GM21447 (cell line): Measurements from ENCODE around the gene SGCD.

Experiments
- ATAC-seq: cut with Tn5 transposase; IDR thresholded peaks from one replicate; pipeline ENCODE4 v1.9.1; 2021; ENCODE audit not compliant: unreplicated experiment

The SGCD gene

GRCh38 chr5:156682971-156683370 lies 356.0 kb downstream of the SGCD start:
- ATAC-seq = no peak

DNA sequence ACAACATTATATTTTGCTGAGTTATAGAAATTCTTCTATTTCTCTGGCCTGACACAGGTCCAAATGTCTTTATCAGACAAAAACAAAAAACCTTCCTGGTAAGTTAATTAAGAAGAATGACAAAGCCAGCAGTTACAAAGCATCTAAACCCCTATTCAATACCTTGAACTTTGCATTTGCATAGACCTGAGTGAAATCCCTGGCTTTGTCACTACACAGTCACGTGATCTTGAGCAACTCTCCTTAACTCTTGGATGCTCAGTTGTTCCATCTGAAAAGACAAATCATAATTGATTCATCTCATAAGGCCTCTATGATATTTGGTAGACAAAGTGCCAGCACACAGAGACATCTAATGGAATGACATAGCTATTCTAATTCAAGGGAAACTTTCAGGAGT lies 356.5 kb downstream of the SGCD start:
- ATAC-seq = no peak

DNA sequence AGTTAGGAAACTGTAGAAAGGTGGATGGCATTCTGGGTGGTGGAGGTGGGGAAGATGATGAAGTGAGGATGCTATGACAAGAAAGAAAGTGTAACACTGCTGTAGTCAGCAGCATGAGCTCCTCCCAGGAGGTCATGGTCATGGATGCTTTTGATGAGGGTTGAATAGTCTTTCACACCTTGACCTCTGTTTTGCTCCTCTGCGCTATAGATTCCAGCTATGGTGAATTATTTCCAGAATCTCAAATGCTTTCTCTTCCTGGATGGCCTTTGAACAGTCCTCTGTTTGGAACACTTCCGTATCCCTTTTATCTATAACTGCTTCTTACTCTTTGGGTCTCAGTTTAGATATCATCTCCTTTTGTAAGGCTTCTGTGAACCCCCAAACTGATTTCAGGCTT lies 357.3 kb downstream of the SGCD start:
- no peak for ATAC-seq

DNA sequence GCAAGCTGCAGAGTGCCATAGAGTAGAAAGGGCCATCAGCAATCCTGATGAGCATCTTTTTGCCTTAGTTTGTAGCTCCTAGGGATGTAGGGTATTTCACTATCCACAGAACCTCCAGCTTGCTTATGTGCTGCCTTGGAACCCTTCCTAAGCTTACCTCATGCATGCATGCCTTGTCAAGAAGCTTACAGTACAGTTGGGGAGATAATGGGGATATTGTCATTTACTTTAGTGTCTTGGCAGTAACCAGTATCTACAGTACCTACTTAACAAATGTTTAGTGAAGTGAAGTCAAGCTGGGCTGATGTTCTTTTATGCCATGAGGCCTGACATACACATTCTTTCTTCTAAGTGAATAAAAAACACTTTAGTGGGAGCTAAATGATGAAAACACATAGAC lies 358.5 kb downstream of the SGCD start:
- no peak for ATAC-seq

- no peak for ATAC-seq
These were observed 359.4 kb downstream of the SGCD start for GRCh38 chr5:156686380-156686779.

DNA sequence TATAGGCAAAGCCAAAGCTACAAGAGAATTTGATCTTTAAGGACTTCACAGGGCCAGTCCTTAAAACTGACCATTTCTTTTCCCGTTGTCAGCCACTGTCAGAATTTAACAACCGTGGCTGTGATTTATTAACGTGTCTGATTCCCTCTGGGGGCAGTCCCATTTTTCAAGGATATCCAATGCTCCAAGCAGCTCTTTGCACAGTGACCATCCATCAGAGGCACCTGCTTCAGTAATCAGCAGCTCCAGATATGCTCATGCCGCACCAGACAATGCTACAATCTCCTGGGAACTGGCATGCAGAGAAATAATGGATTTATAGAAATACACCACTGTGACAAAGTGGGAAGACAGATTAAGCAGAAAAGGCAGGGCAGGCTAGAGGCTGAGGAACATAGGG lies 359.8 kb downstream of the SGCD start:
- ATAC-seq = no peak

DNA sequence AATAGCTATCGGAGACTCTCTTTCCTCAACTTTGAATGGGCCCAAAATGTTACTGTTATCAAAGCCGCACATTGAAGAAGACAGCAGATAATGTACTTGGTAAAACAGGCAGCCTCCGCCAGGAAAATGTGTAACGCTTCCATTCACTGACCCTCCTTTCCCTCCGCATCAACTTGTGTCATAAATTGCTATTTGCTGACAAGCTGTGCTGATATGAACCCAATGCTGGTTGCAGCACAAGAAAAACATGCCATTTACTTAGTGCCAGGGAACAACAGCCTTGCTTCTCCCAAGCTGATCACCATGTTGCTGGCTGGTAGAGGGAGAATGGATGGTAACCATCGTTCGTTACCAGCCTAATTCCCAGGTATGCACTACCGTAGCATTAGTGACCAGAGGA lies 360.6 kb downstream of the SGCD start:
- no peak for ATAC-seq

- no peak for ATAC-seq
These were observed 364.6 kb downstream of the SGCD start for GRCh38 chr5:156691572-156691971.

- ATAC-seq = no peak
These were observed 366.1 kb downstream of the SGCD start for GRCh38 chr5:156693113-156693512.

DNA sequence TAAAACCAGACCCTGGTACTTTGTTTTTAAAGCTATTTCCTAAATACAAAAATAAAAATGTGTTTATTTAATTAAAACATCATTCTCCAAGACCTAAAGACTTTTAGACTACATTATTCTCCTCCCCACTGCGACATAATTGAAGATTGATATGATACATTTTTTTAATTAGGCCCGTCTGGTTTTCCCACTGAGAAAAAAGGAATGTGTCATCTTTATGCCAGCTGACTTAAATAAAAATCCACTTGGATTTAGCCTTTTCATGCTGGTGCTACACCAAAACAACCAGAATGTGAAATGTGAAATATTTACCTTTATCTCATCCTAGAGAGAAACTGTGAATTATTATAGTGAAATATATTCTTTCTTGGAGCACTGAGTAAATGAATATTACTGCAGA lies 367.6 kb downstream of the SGCD start:
- no peak for ATAC-seq

DNA sequence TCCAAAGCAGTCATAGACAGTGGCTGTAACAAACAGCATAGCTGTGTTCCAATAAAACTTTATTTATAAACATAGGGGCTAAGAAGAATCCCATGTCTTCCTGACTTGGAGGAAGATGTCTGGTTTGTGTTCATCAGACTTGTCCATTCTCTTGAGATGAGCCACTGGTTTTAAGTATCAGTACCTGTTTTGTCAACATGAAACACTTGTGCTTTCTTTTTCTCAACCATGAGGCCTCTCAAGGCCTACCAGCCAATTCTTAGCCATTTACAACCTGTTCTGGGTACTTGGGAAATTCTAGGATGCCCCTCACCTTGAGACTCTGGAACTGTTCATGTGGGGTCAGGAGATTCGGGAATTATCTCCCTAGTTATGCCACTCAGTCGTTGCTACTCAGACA lies 368.8 kb downstream of the SGCD start:
- no peak for ATAC-seq

DNA sequence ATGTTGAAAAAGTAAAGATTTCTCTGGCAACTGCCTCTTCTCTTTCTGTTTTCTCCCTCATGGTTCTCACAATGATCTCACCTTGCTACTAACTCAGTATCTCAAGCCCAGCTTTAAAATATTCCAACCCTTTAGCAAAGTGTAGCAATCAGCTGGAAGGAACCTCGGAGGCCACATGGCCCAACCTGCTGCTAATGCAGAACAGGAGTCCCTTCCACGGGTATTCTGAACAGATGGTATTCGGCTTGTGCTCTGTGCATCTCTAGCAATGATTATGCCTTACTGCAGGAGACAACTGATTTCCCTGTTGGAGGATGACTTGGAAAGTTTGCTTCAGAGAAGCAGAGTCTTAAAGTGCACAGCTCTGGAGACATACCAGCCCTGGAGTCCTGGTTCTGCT lies 371.4 kb downstream of the SGCD start:
- ATAC-seq = no peak

DNA sequence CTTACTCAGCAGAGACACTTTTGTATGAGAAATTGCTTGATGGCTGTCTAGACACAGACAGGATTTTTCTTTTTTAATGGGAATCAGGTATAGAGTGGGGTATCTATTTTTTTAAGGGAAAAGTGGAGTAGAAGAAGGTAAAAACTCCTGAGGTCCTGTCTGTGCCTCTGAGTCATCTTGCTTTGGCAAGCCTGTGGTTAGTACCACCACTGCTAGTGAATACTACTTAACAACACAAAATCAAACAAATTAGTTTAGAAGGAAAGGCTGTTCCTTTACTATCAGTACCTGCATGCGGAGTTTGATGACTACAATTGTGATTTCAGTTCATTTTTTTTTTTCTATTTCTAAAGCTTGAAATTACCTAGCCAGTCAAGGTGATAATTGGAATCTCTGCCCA lies 372.2 kb downstream of the SGCD start:
- no peak for ATAC-seq

DNA sequence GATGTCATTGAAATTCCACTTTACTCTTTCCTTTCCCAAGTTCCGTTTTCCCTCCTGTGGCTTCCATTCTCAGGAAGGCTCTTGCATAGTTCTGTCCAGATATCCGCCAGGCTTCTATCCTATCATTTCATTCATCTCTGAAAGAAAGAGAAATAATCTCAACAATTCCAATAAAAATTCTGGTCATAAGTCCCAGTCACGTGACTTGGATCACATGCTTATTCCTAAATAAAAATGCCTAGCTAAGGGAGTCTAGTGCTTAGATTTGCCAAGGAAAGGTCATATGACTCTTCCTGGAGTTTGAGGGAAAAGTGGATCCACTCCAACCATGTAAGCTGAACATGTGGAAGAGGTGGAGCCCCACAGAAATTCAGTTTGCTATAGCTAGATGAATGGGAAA lies 377.2 kb downstream of the SGCD start:
- ATAC-seq = no peak

DNA sequence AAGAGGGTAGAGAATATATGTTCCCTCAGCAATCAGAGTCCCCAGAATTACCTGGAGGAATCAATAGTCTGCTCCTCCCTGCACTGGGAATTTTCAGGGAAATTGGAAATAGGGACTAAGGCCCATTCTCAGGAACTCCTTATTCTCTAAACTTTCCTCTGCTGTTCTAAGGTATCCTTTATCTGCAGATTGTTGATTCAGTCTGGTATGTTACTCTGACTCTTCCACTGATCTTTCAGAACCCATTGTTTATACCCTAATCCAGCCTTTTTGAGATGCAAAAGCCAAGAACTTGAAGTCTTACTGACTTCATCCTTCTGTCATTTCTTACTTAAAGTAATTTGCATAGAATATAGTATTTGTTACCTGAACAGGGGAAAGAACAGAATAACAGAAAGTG lies 379.7 kb downstream of the SGCD start:
- ATAC-seq = no peak

- no peak for ATAC-seq
These were observed 380.8 kb downstream of the SGCD start for GRCh38 chr5:156707750-156708149.

DNA sequence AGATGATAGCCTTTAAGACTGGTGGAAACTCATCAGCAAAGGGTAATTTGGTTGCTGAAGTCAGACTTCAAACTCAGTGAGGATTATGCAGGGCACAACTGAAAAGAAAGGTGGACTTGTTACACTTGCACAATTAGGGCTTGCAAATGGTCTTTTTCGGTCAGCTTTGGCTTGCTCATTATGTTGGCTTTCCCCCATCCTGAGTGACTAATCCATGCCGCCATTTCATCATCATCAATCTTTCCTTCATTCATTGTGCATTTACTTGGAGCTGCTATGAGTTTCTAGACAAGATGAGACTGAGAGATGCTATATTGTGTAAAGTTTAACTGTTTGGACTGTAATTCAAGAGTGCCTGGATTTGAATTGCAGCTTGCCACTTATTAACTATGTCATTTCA lies 388.3 kb downstream of the SGCD start:
- no peak for ATAC-seq

GRCh38 chr5:156716591-156717380 lies 389.8 kb downstream of the SGCD start:
- ATAC-seq = no peak

GRCh38 chr5:156718985-156719384 lies 392.0 kb downstream of the SGCD start:
- ATAC-seq = no peak

DNA sequence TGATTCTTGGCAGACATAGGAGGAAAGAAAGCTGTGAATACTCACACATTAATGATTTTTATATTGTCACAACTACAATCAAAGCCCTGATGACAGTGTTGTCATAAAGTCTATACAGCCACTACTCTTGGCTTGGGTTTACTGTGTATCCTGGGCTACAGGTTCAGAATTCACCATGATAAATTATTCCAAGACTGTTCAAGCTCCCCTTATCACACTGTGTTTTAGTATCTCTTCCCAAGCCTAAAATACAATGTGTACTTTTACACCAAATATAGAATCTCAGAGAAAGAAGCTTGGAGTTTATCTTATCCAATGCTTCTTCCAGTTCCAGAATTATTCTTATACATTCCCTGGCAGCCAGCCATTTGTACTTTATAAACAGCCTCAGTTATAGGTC lies 395.4 kb downstream of the SGCD start:
- ATAC-seq = no peak

DNA sequence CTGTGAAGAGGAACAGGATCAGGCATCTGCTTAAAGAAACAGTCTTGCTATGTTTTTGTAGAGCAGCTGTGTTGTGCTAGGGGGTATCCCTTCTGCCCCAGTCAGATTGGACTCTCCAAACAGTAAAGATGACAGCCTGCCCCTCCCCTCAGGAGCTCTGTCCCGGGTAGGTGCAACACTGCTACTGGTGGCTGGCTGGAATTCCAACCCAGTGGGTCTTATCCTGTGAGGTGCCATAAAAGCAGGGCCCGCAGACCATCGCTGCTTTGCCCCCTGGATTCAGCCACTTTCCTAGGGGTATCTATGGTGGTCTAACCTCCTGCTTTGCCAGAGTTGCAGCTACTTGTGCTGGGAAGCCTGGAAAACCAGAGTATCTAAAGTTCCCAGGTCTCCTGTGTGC lies 408.5 kb downstream of the SGCD start:
- no peak for ATAC-seq

DNA sequence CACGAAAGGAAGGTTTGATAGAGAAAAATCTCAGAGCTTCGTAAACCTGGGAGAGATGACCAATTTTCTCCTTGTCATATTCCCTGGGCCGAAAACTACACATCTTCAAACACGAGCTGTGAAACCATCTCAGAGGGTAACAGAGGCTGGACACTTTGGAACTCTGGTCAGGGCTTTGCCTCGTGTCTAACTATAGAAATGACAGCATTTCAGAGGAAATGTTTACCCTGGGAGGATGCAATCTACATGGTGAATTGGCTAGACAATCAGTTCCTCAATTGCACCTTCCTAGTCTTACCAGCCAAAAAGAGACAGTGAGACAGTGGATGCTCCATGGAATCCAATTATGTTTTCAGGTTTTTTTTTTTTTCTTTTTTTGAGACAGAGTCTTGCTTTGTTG lies 414.6 kb downstream of the SGCD start:
- no peak for ATAC-seq

DNA sequence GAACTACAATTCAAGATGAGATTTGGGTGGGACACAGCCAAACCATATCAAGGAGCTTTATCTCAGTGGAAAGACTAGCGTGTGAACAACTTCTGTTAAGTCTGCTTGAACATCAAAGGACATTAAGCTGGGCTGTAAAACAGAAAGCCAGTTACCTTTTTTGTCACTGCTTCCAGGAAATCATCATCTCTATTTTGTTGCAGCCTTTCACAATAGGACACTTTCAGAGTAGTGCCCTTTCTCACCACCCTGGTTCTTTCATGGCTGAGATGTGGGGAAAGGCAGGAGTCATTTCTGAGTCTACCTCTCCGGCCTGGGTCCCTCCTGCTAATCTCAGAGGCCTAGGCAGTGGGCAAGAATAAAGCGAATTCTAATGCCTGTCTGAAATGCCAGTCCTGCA lies 426.9 kb downstream of the SGCD start:
- ATAC-seq = no peak
